Cardiac septum (tissue), 1 donor: ENCODE measurements around the gene CLCN3. TPM values are rescaled to one million over a fixed set of nuclear protein-coding genes. Genes with fewer than 3 reads are reported as not detected.
"Not testable (repeated sequence)": the region's sequence is repeated elsewhere in the genome, so short reads cannot be mapped to it uniquely, and the experiment has no call there.

ENCODE experiments used
- DNase-seq: peaks from one replicate; pipeline ENCODE4 v3.0.0-alpha.2; 2020; ENCODE audit warnings: low spot score
- intact Hi-C: fragments of 100-400 bp; cut with DNase I; formaldehyde crosslinking; loops from one replicate; pipeline ENCODE4 v1.14.0; 2022
- total RNA-seq: library from RNA; stranded (reverse); fragmentation: NEBNext Ultra II Directional; extraction: Animal tissue kit (Norgen Biotek cat#: 25700); gene quantifications from one replicate; pipeline ENCODE4 v1.2.1, GENCODE V29; 2021
- donor health status: DM: no; HTN: no; CAD: no.

The CLCN3 gene
- total RNA-seq, 1 donor from 2014 or later, result 61.4 TPM

- intact Hi-C loops, result loop anchor here (2.0 kb wide), 1 partner anchor 270 kb away; the partner anchor contains the start of gene MFAP3L
- DNase-seq, result no peak
Observed at GRCh38 chr4:169756971-169757574, 136.7 kb downstream of the CLCN3 start.

- DNase-seq, result peak; percentile 96
- intact Hi-C loops, result loop anchor here (2.0 kb wide), 2 partner anchors 145 to 269 kb away; partner anchors contain the start of genes MFAP3L and NEK1
Observed at GRCh38 chr4:169757575-169758184, 137.3 kb downstream of the CLCN3 start, which contains the start of gene HPF1. TSS of gene HPF1 (minus strand) at chr4:169757944. CDS start at chr4:169757877, 67 bp downstream.

GRCh38 chr4:169758401-169758962 is 138.1 kb downstream of the CLCN3 start:
- intact Hi-C loops, result loop anchor here (2.0 kb wide), 1 partner anchor 146 kb away; the partner anchor contains the start of gene NEK1
- no peak for DNase-seq

GRCh38 chr4:169761846-169762245 is 141.5 kb downstream of the CLCN3 start:
- intact Hi-C loops, result no loop called here
- DNase-seq, result no peak

GRCh38 chr4:169765835-169766234 is 145.5 kb downstream of the CLCN3 start:
- intact Hi-C loops, result no loop called here
- DNase-seq, result no peak

GRCh38 chr4:169766741-169767140 is 146.4 kb downstream of the CLCN3 start:
- no peak for DNase-seq
- intact Hi-C loops, result no loop called here

GRCh38 chr4:169768385-169768784 is 148.0 kb downstream of the CLCN3 start:
- no peak for DNase-seq
- intact Hi-C loops, result no loop called here

GRCh38 chr4:169770416-169770815 is 150.0 kb downstream of the CLCN3 start:
- intact Hi-C loops, result no loop called here
- no peak for DNase-seq

GRCh38 chr4:169771556-169772080 is 151.2 kb downstream of the CLCN3 start:
- intact Hi-C loops, DNase-seq: not testable (repeated sequence)

Other genes starting within 250 kb of the CLCN3 start
- 17.3 TPM for gene NEK1, start 8.0 kb upstream of the CLCN3 start, total RNA-seq
- 18.0 TPM for gene HPF1, start 137.4 kb downstream of the CLCN3 start, total RNA-seq